Activated CD8-positive, alpha-beta memory T cell treated with anti-CD3 and anti-CD28 coated beads, Interleukin-2, amount 50 U/mL, for 24 hours (primary cell): ENCODE measurements around the gene KLHL13.

Experiments used
- DNase-seq: peaks from one replicate; pipeline ENCODE4 v3.0.0-alpha.2; 2020; ENCODE audit errors: extremely low read depth

Gene KLHL13

DNA sequence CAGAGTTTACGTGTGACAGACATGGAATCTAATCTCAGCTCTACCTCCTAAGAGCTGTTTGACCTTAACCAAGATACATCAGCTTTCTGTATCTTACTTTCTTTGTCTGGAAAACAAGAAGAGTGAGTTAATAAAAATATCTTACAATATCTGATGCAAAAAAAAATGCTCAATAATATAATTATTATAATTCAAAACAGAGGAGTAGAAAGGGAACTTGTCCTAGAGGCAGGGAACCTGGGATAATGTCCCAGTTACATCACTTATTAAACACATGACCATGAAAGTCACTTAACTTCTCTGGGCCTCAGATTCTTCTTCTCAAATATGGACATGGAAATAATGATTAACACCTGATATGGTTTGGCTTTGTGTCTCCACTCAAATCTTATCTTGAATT is 256.1 kb downstream of the KLHL13 start:
- DNase-seq: no peak

DNA sequence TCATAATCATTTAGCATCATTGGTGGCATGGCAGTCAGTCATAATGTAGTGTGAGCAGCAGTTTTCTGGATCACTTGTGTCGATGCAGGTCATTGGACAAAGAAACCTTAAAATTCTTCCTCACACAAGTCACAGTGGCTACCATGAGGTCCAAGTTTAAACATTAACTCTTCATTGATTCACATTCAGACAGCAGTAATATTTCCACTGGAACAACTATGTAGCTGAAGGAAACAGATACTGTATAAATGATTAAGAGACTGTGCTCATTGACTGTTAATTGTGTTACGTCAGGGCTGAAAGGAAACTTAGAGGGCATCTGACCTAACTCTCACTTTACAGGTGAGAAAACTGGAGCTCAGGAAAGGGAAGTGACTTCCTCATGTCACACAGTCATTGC is 261.8 kb downstream of the KLHL13 start:
- no peak for DNase-seq

DNA sequence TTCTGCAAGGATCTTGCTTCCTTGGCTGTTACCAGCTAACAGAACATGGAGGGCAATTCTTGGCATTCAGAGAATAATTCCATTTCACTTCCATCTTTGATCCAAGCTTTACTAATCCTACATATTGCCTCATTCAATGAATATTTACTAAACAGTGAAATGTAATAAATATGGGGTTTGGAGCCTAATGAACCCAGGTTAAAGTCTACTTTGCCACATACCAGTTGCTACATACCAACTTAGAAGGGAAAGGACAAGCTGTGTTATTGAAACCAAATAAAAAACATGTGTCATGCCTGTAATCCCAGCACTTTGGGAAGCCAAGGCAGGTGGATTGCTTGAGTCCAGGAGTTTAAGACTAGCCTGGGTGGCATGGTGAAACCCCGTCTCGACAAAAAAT is 265.6 kb downstream of the KLHL13 start:
- no peak for DNase-seq
